Retinal pigment epithelial cell (primary cell): ENCODE results near the gene DENND2A.

Experiments
- DNase-seq: peaks from one replicate; pipeline ENCODE4 v3.0.0-alpha.2; 2010; ENCODE audit warnings: low read depth
- H3K4me3 ChIP-seq: 2 replicates; pipeline ENCODE4 v1.5.1; 2011; ENCODE audit warnings: mild to moderate bottlenecking, low read length, control low read depth, moderate library complexity
- TF ChIP-seq, protein P1 (sequence below): conservative IDR thresholded peaks from 2 replicates; pipeline ENCODE4 v1.5.1; 2011; ENCODE audit warnings: low read depth, low read length, control low read depth, inconsistent platforms

Gene DENND2A

DNA sequence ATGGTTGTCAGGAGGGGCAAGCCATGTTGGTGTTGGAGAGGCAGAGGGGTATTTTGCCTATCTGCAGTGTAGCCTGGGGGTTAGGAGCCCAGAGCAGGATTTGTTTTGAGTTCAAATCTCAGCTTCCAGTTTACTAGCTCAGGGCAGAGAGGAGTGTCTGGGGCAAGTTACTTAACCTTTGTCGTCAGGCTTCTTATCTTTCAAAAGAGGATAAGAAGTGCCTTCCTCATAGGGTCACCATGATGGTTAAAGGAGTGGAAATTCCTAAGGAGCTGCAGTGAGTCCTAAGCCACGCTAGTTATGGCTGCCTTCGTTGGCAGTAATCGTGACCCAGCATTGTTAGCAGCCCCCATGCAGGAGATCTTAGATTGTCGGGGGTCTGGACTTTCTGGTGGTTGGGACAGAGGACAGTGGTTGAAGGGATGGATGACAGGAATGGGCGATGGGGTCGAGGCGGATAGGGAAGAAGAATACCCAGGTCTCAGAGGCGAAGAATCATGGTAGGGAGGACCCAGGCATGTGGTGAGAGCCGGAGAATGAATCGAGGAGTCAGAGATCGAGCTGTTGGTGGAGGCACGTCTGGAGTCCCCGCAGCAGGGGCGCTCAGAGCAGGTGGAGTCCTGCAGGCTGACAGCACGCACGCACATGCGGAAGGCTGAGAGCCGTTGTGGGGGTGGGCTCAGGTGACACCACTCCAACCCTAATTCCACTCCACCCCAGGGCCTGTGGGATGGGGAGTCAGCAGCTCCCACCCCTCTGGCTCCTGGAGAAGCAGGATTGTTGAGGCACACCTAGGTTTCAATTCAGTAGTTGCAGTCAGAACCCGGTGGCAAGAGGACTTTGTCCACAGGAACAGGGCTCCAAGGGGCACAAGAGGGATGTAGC lies 43.7 kb upstream of the DENND2A start:
- TF ChIP-seq, protein P1, sequence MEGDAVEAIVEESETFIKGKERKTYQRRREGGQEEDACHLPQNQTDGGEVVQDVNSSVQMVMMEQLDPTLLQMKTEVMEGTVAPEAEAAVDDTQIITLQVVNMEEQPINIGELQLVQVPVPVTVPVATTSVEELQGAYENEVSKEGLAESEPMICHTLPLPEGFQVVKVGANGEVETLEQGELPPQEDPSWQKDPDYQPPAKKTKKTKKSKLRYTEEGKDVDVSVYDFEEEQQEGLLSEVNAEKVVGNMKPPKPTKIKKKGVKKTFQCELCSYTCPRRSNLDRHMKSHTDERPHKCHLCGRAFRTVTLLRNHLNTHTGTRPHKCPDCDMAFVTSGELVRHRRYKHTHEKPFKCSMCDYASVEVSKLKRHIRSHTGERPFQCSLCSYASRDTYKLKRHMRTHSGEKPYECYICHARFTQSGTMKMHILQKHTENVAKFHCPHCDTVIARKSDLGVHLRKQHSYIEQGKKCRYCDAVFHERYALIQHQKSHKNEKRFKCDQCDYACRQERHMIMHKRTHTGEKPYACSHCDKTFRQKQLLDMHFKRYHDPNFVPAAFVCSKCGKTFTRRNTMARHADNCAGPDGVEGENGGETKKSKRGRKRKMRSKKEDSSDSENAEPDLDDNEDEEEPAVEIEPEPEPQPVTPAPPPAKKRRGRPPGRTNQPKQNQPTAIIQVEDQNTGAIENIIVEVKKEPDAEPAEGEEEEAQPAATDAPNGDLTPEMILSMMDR, result no peak
- H3K4me3 ChIP-seq, result no peak overlapping the region
- DNase-seq, result no peak

DNA sequence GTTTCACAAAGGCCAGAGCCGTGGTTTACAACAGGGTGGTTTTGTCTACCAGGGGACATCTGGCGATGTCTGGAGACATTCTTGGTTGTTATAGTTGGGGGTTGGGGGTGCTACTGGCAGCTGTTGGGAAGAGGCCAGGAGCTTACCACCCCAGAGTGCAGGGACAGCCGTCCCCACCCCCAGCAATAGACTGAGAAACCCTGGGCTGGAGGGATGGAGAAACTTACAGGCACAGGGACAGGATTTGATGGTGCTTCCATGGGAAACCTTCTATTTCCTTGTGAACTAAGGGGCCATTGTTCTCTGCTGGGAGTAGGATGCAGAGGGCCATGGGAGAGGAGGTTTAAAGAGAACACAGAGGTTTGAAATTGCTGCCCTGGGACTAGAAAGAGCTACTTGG lies 43.0 kb upstream of the DENND2A start:
- no peak for DNase-seq
- H3K4me3 ChIP-seq, result no peak overlapping the region
- TF ChIP-seq, protein P1, result no peak

DNA sequence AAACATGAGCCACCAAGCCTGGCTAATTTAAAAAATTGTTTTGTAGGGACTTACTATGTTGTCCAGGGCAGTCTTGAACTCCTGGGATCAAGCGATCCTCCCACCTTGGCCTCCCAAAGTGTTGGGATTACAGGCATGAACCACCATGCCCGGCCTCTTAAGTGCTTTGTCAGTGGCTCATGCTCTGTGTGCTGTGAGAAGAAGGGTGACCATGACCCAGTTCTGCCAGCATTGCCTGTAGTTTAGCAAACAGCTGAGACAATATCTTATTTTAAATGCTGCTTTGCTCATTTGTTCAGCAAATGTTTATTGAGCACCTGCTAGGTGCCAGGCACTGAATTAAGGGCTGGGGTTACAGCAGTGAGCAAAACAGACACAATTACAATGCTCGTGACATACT lies 41.2 kb upstream of the DENND2A start:
- DNase-seq, result no peak
- no peak overlapping the region for H3K4me3 ChIP-seq
- TF ChIP-seq, protein P1, result no peak

DNA sequence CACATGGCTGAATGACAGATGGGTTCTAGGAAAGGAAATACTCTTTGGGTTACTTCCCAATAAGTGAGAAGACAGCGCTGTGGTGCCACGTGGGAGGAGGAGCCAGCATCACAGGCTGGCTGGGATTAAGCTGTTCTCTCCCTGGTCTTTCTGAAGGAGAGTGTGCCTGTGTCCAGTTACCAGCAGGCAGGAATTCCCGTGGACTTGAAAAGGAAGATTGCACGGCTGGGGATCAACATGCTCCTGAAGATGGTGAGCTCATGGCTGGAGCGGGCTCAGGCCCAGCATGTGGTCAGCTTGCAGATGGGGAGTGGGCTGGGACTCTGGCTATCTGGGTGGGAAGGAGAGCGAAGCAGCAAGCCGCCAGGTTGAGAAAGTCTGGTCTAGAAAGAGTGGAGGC lies 40.3 kb upstream of the DENND2A start:
- no peak for DNase-seq
- H3K4me3 ChIP-seq, result no peak overlapping the region
- TF ChIP-seq, protein P1, result no peak

DNA sequence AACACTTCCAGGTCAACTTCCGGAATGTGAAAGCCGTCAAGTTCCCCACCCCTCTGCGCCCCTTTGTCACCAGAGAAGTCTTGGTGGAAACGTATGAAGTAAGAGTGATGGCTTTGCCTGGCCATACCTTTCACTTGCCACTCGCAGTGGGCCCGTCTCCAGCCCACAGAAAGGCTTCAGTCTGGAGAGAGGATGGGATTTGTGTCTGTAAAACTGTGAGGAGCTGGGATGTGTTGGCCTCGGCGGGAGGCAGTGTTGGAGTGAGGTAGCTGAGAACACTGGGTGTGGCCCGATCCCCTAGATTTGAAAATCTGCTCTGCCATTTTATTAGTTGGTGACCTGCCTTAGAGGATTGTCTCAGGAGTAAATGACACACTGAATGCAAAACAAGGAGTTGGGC lies 38.6 kb upstream of the DENND2A start:
- no peak for DNase-seq
- H3K4me3 ChIP-seq, result no peak overlapping the region
- TF ChIP-seq, protein P1, result no peak

DNA sequence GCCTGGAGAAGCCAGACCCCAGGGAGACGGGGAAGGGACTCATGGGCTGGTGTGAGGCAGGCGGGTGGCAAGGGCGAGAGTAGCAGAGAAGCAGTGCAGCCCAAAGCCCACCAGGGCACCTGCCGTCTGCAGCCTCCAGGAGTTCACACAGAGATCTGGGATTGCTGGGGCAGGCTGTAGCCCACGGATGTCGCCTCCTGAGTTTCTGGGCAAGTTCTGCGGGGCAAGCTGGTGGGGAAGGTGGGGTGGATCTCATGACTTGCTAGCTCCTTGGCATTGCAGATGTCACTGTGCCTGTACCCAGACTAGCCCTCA lies 38.2 kb upstream of the DENND2A start:
- DNase-seq, result no peak
- H3K4me3 ChIP-seq, result no peak overlapping the region
- TF ChIP-seq, protein P1, result no peak

DNA sequence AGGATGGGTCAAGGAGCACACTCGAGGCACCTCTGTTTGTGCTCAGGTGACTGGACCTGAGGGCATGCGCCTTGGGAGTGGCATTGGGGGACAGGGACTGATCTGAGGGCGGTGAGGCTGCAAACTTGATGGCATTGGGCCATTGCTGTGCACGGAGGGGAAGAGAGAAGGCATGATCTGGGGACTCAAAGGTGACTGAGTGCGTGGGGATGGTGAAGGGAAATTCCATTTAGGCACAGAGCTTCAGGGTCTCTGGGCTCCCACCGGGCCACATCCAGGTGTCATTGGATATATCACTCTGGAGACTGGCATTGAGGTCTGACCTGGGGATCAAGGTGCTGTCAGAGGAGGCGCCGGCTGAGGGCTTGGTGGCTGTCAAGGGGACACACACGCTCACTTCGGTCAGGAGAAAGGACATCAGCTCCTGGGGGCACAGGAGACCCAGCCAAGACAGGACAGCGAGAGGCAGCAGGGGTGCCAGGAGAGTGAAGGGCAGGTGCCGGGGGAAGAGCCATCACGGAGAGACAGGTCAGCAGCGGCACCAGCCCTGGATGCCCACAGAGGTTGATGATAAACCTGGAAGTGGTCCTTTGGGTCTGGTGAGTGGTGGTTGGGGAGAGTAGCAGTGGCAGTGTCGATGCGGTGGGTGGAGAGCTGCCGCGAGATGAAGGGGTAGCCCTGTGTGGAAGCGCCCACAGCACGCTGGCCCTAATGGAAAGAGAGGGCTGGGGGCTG lies 37.6 kb upstream of the DENND2A start:
- no peak overlapping the region for H3K4me3 ChIP-seq
- no peak for DNase-seq
- TF ChIP-seq, protein P1, result no peak
